K562 (cell line): ENCODE measurements around the gene ADK. TPM values are rescaled to one million over a fixed set of nuclear protein-coding genes. Genes with fewer than 3 reads are reported as not detected.

ENCODE experiments used
- ATAC-seq: fragments of 200-7000 bp; cut with Tn5 transposase; 3 replicates; pipeline ENCODE4 v1.9.1; 2020; ENCODE audit warnings: moderate library complexity
- BruUV-seq: library from RNA; stranded (reverse); fragments of 400-500 nt; replicated peaks from 2 replicates; lab custom pipeline; 2021; lab: Mats Ljungman, UMichigan
- CTCF ChIA-PET: fragments of 300-600 bp; formaldehyde crosslinking; extraction: SDS; loops from one replicate; lab custom pipeline; 2021; ENCODE audit warnings: low intra/inter-chr PET ratio; lab: Yijun Ruan, JAX
- POLR2A ChIA-PET: fragments of 300-600, 350-650 bp; sonication (Branson Sonifier 250); formaldehyde crosslinking; extraction: SDS; loops from one replicate; lab custom pipeline; 2021; ENCODE audit warnings: antibody characterized with exemption, inconsistent platforms; lab: Yijun Ruan, JAX
- DNase-seq, 4 experiments: peaks; one replicate each; pipeline versions ENCODE4 v3.0.0 to v3.0.0-alpha.2; 2011 to 2018; ENCODE audit warnings: low spot score in 3 of 4, mixed read lengths in 3 of 4; ENCODE audit errors: extremely low read depth in 1 of 4
- FAIRE-seq: peaks from 2 replicates; lab custom pipeline; 2011; peaks lifted over from hg19 to GRCh38; lab: Jason Lieb, UNC
- H2AFZ ChIP-seq: 2 replicates; pipeline ENCODE4 v1.6.0; 2011; ENCODE audit warnings: low read depth, low read length, control low read depth, inconsistent platforms
- H3K27ac ChIP-seq: fragments of 200-600 bp; 3 replicates; pipeline ENCODE4 v1.8.0; 2011; ENCODE audit warnings: low read depth, mild to moderate bottlenecking, control low read depth, inconsistent platforms, low read length, moderate library complexity, mixed read lengths; ENCODE audit errors: extremely low read depth
- H3K27me3 ChIP-seq, 2 experiments: fragments of 300-600 bp in 1 of 2; 2 replicates in 1 of 2; 3 replicates in 1 of 2; pipeline versions ENCODE4 v1.6.0 to v1.8.0; 2011; ENCODE audit warnings: inconsistent platforms in 2 of 2, low read length in 2 of 2, mild to moderate bottlenecking in 1 of 2, mixed read lengths in 1 of 2, moderate library complexity in 1 of 2; ENCODE audit not compliant: control insufficient read depth in 2 of 2, insufficient read depth in 2 of 2
- H3K36me3 ChIP-seq: fragments of 300-600 bp; 3 replicates; pipeline ENCODE4 v1.8.0; 2011; ENCODE audit warnings: mild to moderate bottlenecking, low read length, inconsistent platforms; ENCODE audit not compliant: control insufficient read depth, insufficient read depth
- H3K4me1 ChIP-seq, 2 experiments: fragments of 200-600 bp in 1 of 2; replicated peaks in 1 of 2; 2 replicates in 1 of 2; 3 replicates in 1 of 2; pipeline versions ENCODE4 v1.5.1 to v1.8.0; 2011; ENCODE audit warnings: inconsistent platforms in 2 of 2, low read length in 2 of 2, mild to moderate bottlenecking in 1 of 2, mixed read lengths in 1 of 2, moderate library complexity in 1 of 2; ENCODE audit not compliant: control insufficient read depth in 2 of 2, insufficient read depth in 2 of 2
- H3K4me2 ChIP-seq: 2 replicates; pipeline ENCODE4 v1.6.1; 2011; ENCODE audit warnings: low read length, control low read depth, inconsistent platforms, mixed read lengths; ENCODE audit not compliant: insufficient read depth
- H3K4me3 ChIP-seq: fragments of 200-600 bp; sonication (generic), shearing (Covaris generic); 2 replicates; pipeline ENCODE4 v1.5.1; 2016; ENCODE audit warnings: control low read depth, inconsistent platforms
- H3K79me2 ChIP-seq: fragments of 200-600 bp; 3 replicates; pipeline ENCODE4 v1.8.0; 2011; ENCODE audit warnings: low read length, inconsistent platforms; ENCODE audit not compliant: control insufficient read depth, insufficient read depth
- H3K9ac ChIP-seq, 2 experiments: 2 replicates each; pipeline versions ENCODE4 v1.6.0 to v1.6.1; 2011; ENCODE audit warnings: low read depth in 2 of 2, low read length in 2 of 2, control low read depth in 1 of 2, inconsistent platforms in 1 of 2, mild to moderate bottlenecking in 1 of 2, mixed read lengths in 1 of 2; ENCODE audit not compliant: insufficient read depth in 1 of 2
- H3K9me1 ChIP-seq: one replicate; pipeline ENCODE4 v1.6.0; 2011; ENCODE audit warnings: inconsistent platforms, mild to moderate bottlenecking, low read length, moderate library complexity; ENCODE audit not compliant: control insufficient read depth, insufficient read depth
- H3K9me3 ChIP-seq: replicated peaks from 2 replicates; pipeline ENCODE4 v1.5.1; 2011; ENCODE audit warnings: low read depth, low read length, inconsistent platforms; ENCODE audit not compliant: control insufficient read depth, insufficient read depth
- H4K20me1 ChIP-seq: replicated peaks from 2 replicates; pipeline ENCODE4 v1.6.1; 2011; ENCODE audit warnings: low read length, inconsistent platforms, mixed read lengths; ENCODE audit not compliant: control insufficient read depth, insufficient read depth
- ADNP ChIP-seq: fragments of 200-800 bp; sonication (Bioruptor generic); IDR thresholded peaks from 2 replicates; pipeline ENCODE4 v1.6.1; 2016; ENCODE audit warnings: missing genetic modification characterization, missing compliant biosample characterization
- CBX2 ChIP-seq: fragments of 200-600 bp; sonication (generic); IDR thresholded peaks from one replicate; pipeline ENCODE4 v1.6.1; 2012; ENCODE audit warnings: mild to moderate bottlenecking, low read length, inconsistent platforms; ENCODE audit not compliant: insufficient read depth, poor library complexity, severe bottlenecking
- CEBPB ChIP-seq: fragments of 450-650 bp; IDR thresholded peaks from 2 replicates; pipeline ENCODE4 v1.6.1; 2016; ENCODE audit warnings: missing genetic modification characterization, missing compliant biosample characterization
- CTCF ChIP-seq, 3 experiments: IDR thresholded peaks in 2 of 3; conservative IDR thresholded peaks in 1 of 3; 2 replicates each; pipeline ENCODE4 v1.5.1; 2011 to 2012; ENCODE audit warnings: low read length in 3 of 3, mild to moderate bottlenecking in 3 of 3, control low read depth in 2 of 3, improper control_type of control experiment in 1 of 3, inconsistent platforms in 1 of 3, low read depth in 1 of 3, mixed read lengths in 1 of 3, moderate library complexity in 1 of 3; ENCODE audit not compliant: insufficient read depth in 2 of 3
- MXI1 ChIP-seq: IDR thresholded peaks from 2 replicates; pipeline ENCODE4 v1.6.1; 2011; ENCODE audit warnings: low read depth, mild to moderate bottlenecking, improper control_type of control experiment, low read length
- NFRKB ChIP-seq: fragments of 450-650 bp; IDR thresholded peaks from 2 replicates; pipeline ENCODE4 v1.6.1; 2016; ENCODE audit warnings: low read depth
- NFYB ChIP-seq: IDR thresholded peaks from 2 replicates; pipeline ENCODE4 v1.6.1; 2011; ENCODE audit warnings: mild to moderate bottlenecking, moderate library complexity; ENCODE audit not compliant: insufficient read length; ENCODE audit errors: extremely low read depth
- RBBP5 ChIP-seq: fragments of 200-600 bp; sonication (generic); IDR thresholded peaks from 2 replicates; pipeline ENCODE4 v1.6.1; 2012; ENCODE audit warnings: borderline replicate concordance, mild to moderate bottlenecking, low read length, control low read depth, inconsistent platforms; ENCODE audit not compliant: insufficient read depth, poor library complexity, severe bottlenecking
- SFPQ ChIP-seq: fragments of 200-400 bp; formaldehyde crosslinking; IDR thresholded peaks from 2 replicates; pipeline ENCODE4 v1.6.1; 2017; ENCODE audit warnings: mild to moderate bottlenecking, low read depth, low read length, moderate library complexity
- SRSF3 ChIP-seq: fragments of 200-400 bp; formaldehyde crosslinking; IDR thresholded peaks from 2 replicates; pipeline ENCODE4 v1.6.1; 2016; ENCODE audit warnings: mild to moderate bottlenecking, low read length, moderate library complexity; ENCODE audit not compliant: insufficient read depth
- ZBTB9 ChIP-seq: fragments of 450-650 bp; formaldehyde crosslinking; IDR thresholded peaks from 2 replicates; pipeline ENCODE4 v1.4.0; 2020; ENCODE audit warnings: mild to moderate bottlenecking, moderate library complexity
- ZNF347 ChIP-seq: fragments of 450-650 bp; formaldehyde crosslinking; IDR thresholded peaks from 2 replicates; pipeline ENCODE4 v1.4.0; 2020; ENCODE audit warnings: low read depth, mild to moderate bottlenecking, moderate library complexity
- ZNF75A ChIP-seq: fragments of 450-650 bp; formaldehyde crosslinking; IDR thresholded peaks from 2 replicates; pipeline ENCODE4 v1.4.0; 2020; ENCODE audit warnings: mild to moderate bottlenecking
- WGBS: fragments of 100-300 bp; shearing (Covaris generic); methylation state at CpG from one replicate; pipeline ENCODE4 v1.1.6; 2016; ENCODE audit warnings: low coverage, mixed read lengths; ENCODE audit not compliant: insufficient coverage; ENCODE audit errors: missing lambda C conversion rate; 5-methylcytosine and 5-hydroxymethylcytosine counted together
- in situ Hi-C: fragments of 300-500 bp; cut with MboI; formaldehyde crosslinking; loops from 4 replicates; pipeline ENCODE4 v1.15.0; 2018; ENCODE audit warnings: inconsistent platforms, mixed read lengths
- intact Hi-C: fragments of 100-400 bp; cut with micrococcal nuclease; formaldehyde crosslinking; loops from 2 replicates; pipeline ENCODE4 v1.14.2; 2022
- polyA plus RNA-seq, 8 experiments: library from polyadenylated mRNA; depleted of rRNA in 4 of 8; stranded (reverse) in 5 of 8; unstranded in 3 of 8; fragments of >200 nt; fragmentation: Nextera tagmentation in 2 of 8; fragmentation: Illumina TruSeq in 1 of 8; extraction: Ambion mirVana in 2 of 8; extraction: Trizol in 1 of 8; gene quantifications; 2 replicates each; pipeline versions ENCODE4 v1.2.1 to v1.2.3, GENCODE V29; 2011 to 2014; ENCODE audit warnings: inconsistent platforms in 1 of 8, missing spikeins in 1 of 8
- total RNA-seq, 7 experiments: library from RNA; depleted of rRNA in 6 of 7; stranded (reverse); fragments of >200 nt in 6 of 7; fragmentation: Illumina TruSeq in 2 of 7; extraction: Trizol in 2 of 7; gene quantifications; 2 replicates each; pipeline versions ENCODE4 v1.2.1 to v1.2.3, GENCODE V29; 2011 to 2021; ENCODE audit warnings: low replicate concordance in 1 of 7

The ADK gene
- total and polyA plus RNA-seq, 9 of the 15 experiments (the other 6 are each of a cell fraction or from before 2014, with no cell fraction given), result 54.2 to 97.8 (median 73.6) TPM

- no peak; the same call in 1 of the 2 replicates for TF ChIP-seq ADNP (tag)
- TF ChIP-seq MXI1, result peak; percentile 80
- 0 out of 6 replicates have a peak, but pooled peaks of 1 of the 3 experiments have one; percentile 5 for TF ChIP-seq CTCF (IDR thresholded peaks at IDR 0.05 in 2 of 3, conservative IDR thresholded peaks at IDR 0.05 in 1 of 3; ENCODE audit: insufficient read depth in 2 of 3, low read depth in 1 of 3, low read length in 3 of 3)
- TF ChIP-seq, all 486 proteins: peak for 36
Measured at GRCh38 chr10:74177140-74177677, 26.2 kb downstream of the ADK start (continued).

DNA sequence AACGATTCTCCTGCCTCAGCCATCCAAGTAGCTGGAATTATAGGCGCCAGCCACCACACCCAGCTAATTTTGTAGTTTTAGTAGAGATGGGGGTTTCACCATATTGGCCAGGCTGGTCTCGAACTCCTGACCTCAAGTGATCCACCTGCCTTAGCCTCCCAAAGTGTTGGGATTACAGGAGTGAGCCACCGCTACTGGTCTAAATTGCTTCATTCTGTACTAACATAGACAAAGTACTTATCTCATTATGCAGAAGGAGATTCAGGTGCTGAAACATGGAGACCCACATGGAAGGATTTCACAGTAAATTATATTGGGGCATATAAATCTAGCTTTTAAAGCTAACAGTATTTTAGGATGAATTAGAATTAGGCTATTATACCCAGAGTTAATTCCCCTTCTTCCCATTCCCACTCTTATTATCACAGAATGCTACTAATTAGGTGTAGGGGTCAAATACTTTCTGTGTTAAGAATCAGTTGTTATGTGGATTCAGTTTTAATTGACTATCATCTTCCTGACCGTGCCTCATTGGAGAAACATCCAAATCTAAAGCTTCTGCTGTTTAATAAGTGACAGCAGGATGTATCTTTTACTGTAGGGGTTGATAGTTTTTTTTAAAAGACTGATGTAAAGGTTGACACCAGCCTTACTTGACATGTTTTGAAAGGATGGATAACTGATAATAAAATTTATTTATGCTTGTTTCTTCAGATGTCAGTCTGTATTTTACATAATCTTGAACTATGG is 27.2 kb downstream of the ADK start:
- Histone ChIP-seq H3K36me3 (peaks cover 6% of the 10 kb centered on the region; the same call in 1 of the 3 replicates), H3K27me3 (no peaks in the 10 kb centered on the region), H3K4me1 (peaks cover 13 to 17% of the 10 kb centered on the region in 2 experiments; a peak in 4 of 5 replicates), H3K27ac (peak overlapping the region; percentile 4; the same call in 1 of the 3 replicates), H3K9me3 (no peaks in the 10 kb centered on the region), H3K9me1 (no peaks in the 10 kb centered on the region), H3K4me2 (peak overlapping the region; percentile 72), H3K79me2 (peaks cover 67% of the 10 kb centered on the region), H2AFZ (no peak overlapping the region), H3K4me3 (peak overlapping the region; percentile 35), H3K9ac (peak overlapping the region; percentile 14 to 41; a peak in 3 of 4 replicates), H4K20me1 (no peaks in the 10 kb centered on the region)
- DNase-seq (peak in 1 of 4 experiments; percentile 36), ATAC-seq (no peak), FAIRE-seq (no peak)
- WGBS, result 8% methylated on average over 5 of the region's 5 CpGs
- intact Hi-C loops, result no loop called here
- in situ Hi-C loops, result no loop called here
- ChIA-PET POLR2A (interaction anchor here (0.6 to 3.4 kb wide), 8 partner anchors 11 to 391 kb away, joined by 3 to 43 read pairs (median 6); no protein-coding TSS in a partner anchor), CTCF (interaction anchor here (0.6 kb wide), 1 partner anchor 235 kb away, joined by 4 read pairs; no protein-coding TSS in a partner anchor)
- BruUV-seq, result no TSS peak
- TF ChIP-seq ZNF347 (CRISPR knock-in tag) (no peak), ZNF75A (CRISPR knock-in tag) (no peak), NFRKB (no peak), RBBP5 (no peak), SFPQ (no peak), ZBTB9 (CRISPR knock-in tag) (no peak), CEBPB (tag) (peak; percentile 55), NFYB (no peak), CBX2 (no peak), SRSF3 (no peak)
